ENCODE results near the gene TUBA4B.

Gene TUBA4B

DNA sequence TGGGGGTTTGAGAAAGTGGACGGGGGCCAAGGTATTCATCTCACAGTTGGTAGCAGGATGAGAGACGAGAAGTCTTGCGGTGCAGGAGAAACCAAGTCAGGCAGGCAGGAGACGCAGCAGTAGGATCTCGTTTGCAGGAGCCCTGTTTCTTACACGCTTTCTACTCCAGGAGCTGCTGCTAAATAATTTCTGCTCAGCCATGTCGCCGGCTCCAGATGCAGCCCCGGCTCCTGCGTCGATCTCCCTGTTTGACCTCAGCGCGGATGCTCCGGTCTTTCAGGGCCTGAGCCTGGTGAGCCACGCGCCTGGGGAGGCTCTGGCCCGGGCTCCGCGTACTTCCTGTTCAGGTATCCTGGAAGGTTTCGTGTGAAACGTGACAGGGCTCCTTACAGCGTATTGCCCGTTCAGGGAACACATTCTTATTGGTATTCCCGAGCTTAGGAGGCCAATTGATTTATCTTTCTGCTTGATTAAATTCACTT is 22.9 kb upstream of the TUBA4B start:
- DNase-seq = peak in 1 of 3 donors; percentile 39
- peak overlapping the region; percentile 60 to 98 (median 91) for H3K4me3 ChIP-seq (ENCODE audit: control insufficient read depth in 1 of 7, extremely low read depth in 1 of 7, insufficient read depth in 4 of 7, low read depth in 2 of 7, low read length in 6 of 7)
- ChIA-PET CTCF (interaction anchor here (0.8 to 5.2 kb wide), 12 partner anchors 9 to 66 kb away, joined by 3 to 41 read pairs (median 4); partner anchors contain the start of genes DNAJB2, GLB1L, STK16 and TUBA4A), POLR2A (interaction anchor here (1.0 to 2.0 kb wide), 6 partner anchors 11 to 65 kb away, joined by 3 to 12 read pairs (median 4); partner anchors contain the start of genes ABCB6, DNAJB2, GLB1L and STK16)
- 0% methylated on average over 21 of the region's 24 CpGs for WGBS (ENCODE audit: insufficient coverage)
- peaks cover 9 to 38% (median 35%) of the 10 kb centered on the region in 4 experiments for H3K4me1 ChIP-seq (ENCODE audit: control extremely low read depth in 1 of 4, control insufficient read depth in 4 of 4, insufficient read depth in 4 of 4, low read length in 3 of 4)
- H3K36me3 ChIP-seq (ENCODE audit: control insufficient read depth in 4 of 4, insufficient read depth in 4 of 4, low read length in 3 of 4) = peaks cover 19 to 52% (median 30%) of the 10 kb centered on the region in 4 experiments
- no peaks in the 10 kb centered on the region for H3K27me3 ChIP-seq (replicated peaks in 2 of 5; ENCODE audit: control insufficient read depth in 4 of 5, insufficient read depth in 5 of 5, low read length in 4 of 5)
- H3K9me3 ChIP-seq (ENCODE audit: control extremely low read depth in 1 of 5, control insufficient read depth in 4 of 5, insufficient read depth in 2 of 5, low read depth in 1 of 5, low read length in 4 of 5) = no peaks in the 10 kb centered on the region
- H3K27ac ChIP-seq (ENCODE audit: insufficient read depth in 1 of 2, low read depth in 1 of 2, low read length in 2 of 2, poor library complexity in 1 of 2, severe bottlenecking in 2 of 2) = peak overlapping the region; percentile 85 to 90

DNA sequence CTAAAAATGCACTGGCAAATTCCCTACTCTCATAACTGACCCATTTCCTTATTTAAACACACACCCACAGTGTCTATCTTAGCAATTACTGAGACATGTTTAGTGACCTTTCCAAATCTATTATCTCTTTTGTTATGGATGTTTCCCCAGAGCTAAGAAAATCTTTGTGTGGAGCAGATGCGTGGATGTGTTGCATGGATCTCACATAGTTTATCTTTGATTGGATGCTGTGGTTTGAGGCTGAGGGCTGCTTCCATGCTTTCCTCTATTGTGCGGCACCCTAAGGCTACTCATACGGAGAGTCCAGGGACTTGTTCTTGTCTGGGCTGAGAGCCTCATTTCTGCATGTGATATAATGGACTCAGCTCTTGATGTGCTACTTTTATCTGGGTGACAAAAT is 18.7 kb upstream of the TUBA4B start:
- ChIA-PET CTCF (interaction anchor here (0.9 to 1.8 kb wide), 3 partner anchors 10 to 26 kb away, joined by 3 to 8 read pairs (median 3); partner anchors contain the start of genes GLB1L and STK16), POLR2A (no interaction called here)
- no peak for DNase-seq
- H3K27me3 ChIP-seq (replicated peaks in 2 of 5; ENCODE audit: control insufficient read depth in 4 of 5, insufficient read depth in 5 of 5, low read length in 4 of 5) = no peaks in the 10 kb centered on the region
- H3K27ac ChIP-seq (ENCODE audit: insufficient read depth in 1 of 2, low read depth in 1 of 2, low read length in 2 of 2, poor library complexity in 1 of 2, severe bottlenecking in 2 of 2) = no peak overlapping the region
- H3K36me3 ChIP-seq (ENCODE audit: control insufficient read depth in 4 of 4, insufficient read depth in 4 of 4, low read length in 3 of 4) = peaks cover 32 to 75% (median 51%) of the 10 kb centered on the region in 4 experiments
- WGBS (ENCODE audit: insufficient coverage) = 100% methylated on average over 1 of the region's 3 CpGs
- H3K4me3 ChIP-seq (ENCODE audit: control insufficient read depth in 1 of 7, extremely low read depth in 1 of 7, insufficient read depth in 4 of 7, low read depth in 2 of 7, low read length in 6 of 7) = no peak overlapping the region
- H3K9me3 ChIP-seq (ENCODE audit: control extremely low read depth in 1 of 5, control insufficient read depth in 4 of 5, insufficient read depth in 2 of 5, low read depth in 1 of 5, low read length in 4 of 5) = no peaks in the 10 kb centered on the region
- H3K4me1 ChIP-seq (ENCODE audit: control extremely low read depth in 1 of 4, control insufficient read depth in 4 of 4, insufficient read depth in 4 of 4, low read length in 3 of 4) = peaks cover 3 to 15% (median 12%) of the 10 kb centered on the region in 4 experiments

DNA sequence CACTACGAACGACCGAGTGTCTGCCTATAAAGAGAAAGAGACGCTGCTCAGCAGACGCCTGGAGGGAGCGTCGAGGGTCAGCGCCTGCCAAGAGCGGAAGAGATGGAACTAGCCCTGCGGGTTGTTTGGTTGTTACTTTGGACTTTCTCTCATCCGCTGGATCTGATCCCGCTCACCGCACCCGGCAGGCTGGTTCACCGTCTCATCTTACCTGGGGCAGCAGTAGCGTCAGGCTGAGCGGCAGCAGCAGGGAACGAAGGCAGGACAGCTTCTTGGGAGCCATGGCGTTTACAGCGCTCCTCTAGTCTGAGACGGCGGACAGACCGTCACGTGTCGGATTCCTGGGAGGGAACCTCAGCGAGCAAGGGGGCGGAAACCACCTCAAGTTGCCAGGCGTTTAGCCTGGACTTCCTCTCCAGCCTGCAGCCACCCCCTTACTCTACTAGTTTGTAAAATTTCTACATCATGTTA is 9.7 kb upstream of the TUBA4B start:
- peaks cover 2 to 21% (median 9%) of the 10 kb centered on the region in 4 experiments for H3K36me3 ChIP-seq (ENCODE audit: control insufficient read depth in 4 of 4, insufficient read depth in 4 of 4, low read length in 3 of 4)
- H3K9me3 ChIP-seq (ENCODE audit: control extremely low read depth in 1 of 5, control insufficient read depth in 4 of 5, insufficient read depth in 2 of 5, low read depth in 1 of 5, low read length in 4 of 5) = no peaks in the 10 kb centered on the region
- POLR2A ChIA-PET = interaction anchor here (0.8 kb wide), 1 partner anchor 192 kb away, joined by 3 read pairs; no protein-coding TSS in a partner anchor
- H3K4me1 ChIP-seq (ENCODE audit: control extremely low read depth in 1 of 4, control insufficient read depth in 4 of 4, insufficient read depth in 4 of 4, low read length in 3 of 4) = peaks cover 32 to 46% (median 42%) of the 10 kb centered on the region in 4 experiments
- CTCF ChIA-PET = no interaction called here
- 60% methylated on average over 28 of the region's 28 CpGs for WGBS (ENCODE audit: insufficient coverage)
- H3K27me3 ChIP-seq (replicated peaks in 2 of 5; ENCODE audit: control insufficient read depth in 4 of 5, insufficient read depth in 5 of 5, low read length in 4 of 5) = no peaks in the 10 kb centered on the region
- DNase-seq = peak in 2 of 3 donors; percentile 59 to 66
- H3K27ac ChIP-seq (ENCODE audit: insufficient read depth in 1 of 2, low read depth in 1 of 2, low read length in 2 of 2, poor library complexity in 1 of 2, severe bottlenecking in 2 of 2) = no peak overlapping the region
- peak overlapping the region in 4 of 7 experiments; percentile 11 to 62 (median 48) for H3K4me3 ChIP-seq (ENCODE audit: control insufficient read depth in 1 of 7, extremely low read depth in 1 of 7, insufficient read depth in 4 of 7, low read depth in 2 of 7, low read length in 6 of 7)

DNA sequence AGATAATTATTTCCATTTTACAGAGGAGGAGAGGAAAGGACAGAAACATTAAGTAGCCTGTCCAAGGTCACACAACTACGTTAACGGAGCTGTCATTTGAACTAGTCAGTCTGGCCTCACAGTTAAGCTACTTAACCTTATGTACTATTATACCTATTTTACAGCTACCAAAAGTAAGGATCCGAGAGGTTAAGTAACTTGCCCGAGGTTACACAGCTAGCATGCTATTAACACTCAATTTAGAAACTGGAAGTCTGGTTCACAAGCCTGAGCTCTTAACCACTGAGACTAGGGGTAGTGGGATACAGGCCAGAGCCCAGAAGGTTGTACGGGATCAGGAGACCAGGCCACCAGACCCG is 8.3 kb upstream of the TUBA4B start:
- DNase-seq = no peak
- Histone ChIP-seq H3K27me3 (replicated peaks in 2 of 5; ENCODE audit: control insufficient read depth in 4 of 5, insufficient read depth in 5 of 5, low read length in 4 of 5) (no peaks in the 10 kb centered on the region), H3K36me3 (ENCODE audit: control insufficient read depth in 4 of 4, insufficient read depth in 4 of 4, low read length in 3 of 4) (peaks cover 0 to 9% (median 7%) of the 10 kb centered on the region in 4 experiments), H3K4me1 (ENCODE audit: control extremely low read depth in 1 of 4, control insufficient read depth in 4 of 4, insufficient read depth in 4 of 4, low read length in 3 of 4) (peaks cover 43 to 61% (median 56%) of the 10 kb centered on the region in 4 experiments), H3K4me3 (ENCODE audit: control insufficient read depth in 1 of 7, extremely low read depth in 1 of 7, insufficient read depth in 4 of 7, low read depth in 2 of 7, low read length in 6 of 7) (peak overlapping the region; percentile 50 to 96 (median 91)), H3K27ac (ENCODE audit: insufficient read depth in 1 of 2, low read depth in 1 of 2, low read length in 2 of 2, poor library complexity in 1 of 2, severe bottlenecking in 2 of 2) (peak overlapping the region; percentile 80 to 94), H3K9me3 (ENCODE audit: control extremely low read depth in 1 of 5, control insufficient read depth in 4 of 5, insufficient read depth in 2 of 5, low read depth in 1 of 5, low read length in 4 of 5) (no peaks in the 10 kb centered on the region)
- ChIA-PET POLR2A (interaction anchor here (0.6 to 2.1 kb wide), 5 partner anchors 9 to 69 kb away, joined by 3 to 12 read pairs (median 4); partner anchors contain the start of genes ABCB6, ANKZF1, ATG9A and CNPPD1), CTCF (interaction anchor here (0.8 to 2.6 kb wide), 15 partner anchors 9 to 85 kb away, joined by 3 to 24 read pairs (median 5); partner anchors contain the start of genes ANKZF1, ATG9A, CNPPD1 and DNAJB2)
- WGBS (ENCODE audit: insufficient coverage) = 67% methylated on average over 3 of the region's 6 CpGs

DNA sequence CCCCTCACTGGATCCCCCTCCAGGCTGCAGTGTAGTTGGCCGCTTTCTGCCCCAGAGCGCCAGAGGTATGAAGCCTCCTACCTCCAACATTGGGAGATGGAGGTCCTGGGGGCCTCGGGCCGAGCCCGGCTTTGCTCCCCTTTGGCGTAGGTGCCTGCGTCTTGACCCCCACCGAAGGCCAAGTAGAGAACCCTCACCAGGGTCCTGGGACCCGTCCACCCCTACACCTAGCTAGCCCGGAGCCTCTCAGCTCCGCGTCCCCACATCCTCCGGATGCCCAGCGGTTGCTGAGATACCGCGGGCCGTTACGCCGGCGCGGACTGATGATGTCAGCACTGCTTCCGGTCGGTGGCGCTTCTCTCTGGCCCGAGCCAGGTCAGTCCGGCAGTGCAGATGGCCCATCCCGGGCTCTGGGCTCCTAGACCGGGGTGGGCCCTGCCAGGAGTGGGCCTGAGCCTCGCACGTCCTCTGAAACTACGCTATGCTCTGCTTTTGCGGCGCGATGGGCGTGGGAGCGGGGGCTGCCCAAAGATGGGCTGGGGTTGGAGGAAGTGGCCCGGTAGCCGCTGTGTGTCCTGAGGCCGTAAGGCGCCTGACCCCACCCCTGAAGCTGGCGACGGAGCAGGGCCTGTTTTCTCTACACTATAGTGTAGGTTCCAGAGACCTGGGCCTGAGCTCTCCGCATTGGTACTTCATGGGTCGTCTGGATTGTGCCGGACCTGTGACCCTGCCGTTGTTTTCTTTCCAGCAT is 7.7 kb upstream of the TUBA4B start, which contains the start of the genes GLB1L and STK16:
Gene GLB1L (minus strand): TSS at position 297 of the 751 bp plus-strand sequence. CDS start 1,871 bp downstream, outside the sequence.
Gene STK16 (plus strand): TSS at position 332 of the 751 bp plus-strand sequence. CDS start 521 bp downstream, outside the sequence.
- peaks cover 48 to 66% (median 62%) of the 10 kb centered on the region in 4 experiments for H3K4me1 ChIP-seq (ENCODE audit: control extremely low read depth in 1 of 4, control insufficient read depth in 4 of 4, insufficient read depth in 4 of 4, low read length in 3 of 4)
- POLR2A ChIA-PET = interaction anchor here (0.6 to 2.1 kb wide), 6 partner anchors 8 to 69 kb away, joined by 3 to 12 read pairs (median 4); partner anchors contain the start of genes ABCB6, ANKZF1, ATG9A and CNPPD1
- 1% methylated on average over 46 of the region's 46 CpGs for WGBS (ENCODE audit: insufficient coverage)

DNA sequence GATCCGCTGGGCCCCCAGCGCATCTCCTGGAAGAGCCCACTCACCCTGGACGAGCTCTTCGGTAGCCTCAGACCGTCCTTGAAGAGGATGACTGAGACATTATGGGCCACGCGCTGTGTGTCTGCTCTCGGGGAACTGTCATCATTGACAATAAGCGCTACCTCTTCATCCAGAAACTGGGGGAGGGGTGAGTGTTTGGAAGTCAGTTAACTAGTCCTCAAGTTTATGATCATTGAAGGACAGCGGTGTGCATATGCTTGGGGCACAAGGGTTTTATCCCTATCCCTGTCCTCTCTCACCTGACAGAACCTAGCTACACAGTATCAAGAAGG is 7.2 kb upstream of the TUBA4B start:
- peaks cover 0 to 14% (median 11%) of the 10 kb centered on the region in 4 experiments for H3K36me3 ChIP-seq (ENCODE audit: control insufficient read depth in 4 of 4, insufficient read depth in 4 of 4, low read length in 3 of 4)
- peak overlapping the region; percentile 50 to 96 (median 91) for H3K4me3 ChIP-seq (ENCODE audit: control insufficient read depth in 1 of 7, extremely low read depth in 1 of 7, insufficient read depth in 4 of 7, low read depth in 2 of 7, low read length in 6 of 7)
- WGBS (ENCODE audit: insufficient coverage) = 10% methylated on average over 7 of the region's 10 CpGs
- no peak for DNase-seq
- H3K27me3 ChIP-seq (replicated peaks in 2 of 5; ENCODE audit: control insufficient read depth in 4 of 5, insufficient read depth in 5 of 5, low read length in 4 of 5) = no peaks in the 10 kb centered on the region
- H3K27ac ChIP-seq (ENCODE audit: insufficient read depth in 1 of 2, low read depth in 1 of 2, low read length in 2 of 2, poor library complexity in 1 of 2, severe bottlenecking in 2 of 2) = peak overlapping the region; percentile 80 to 94
- peaks cover 48 to 70% (median 66%) of the 10 kb centered on the region in 4 experiments for H3K4me1 ChIP-seq (ENCODE audit: control extremely low read depth in 1 of 4, control insufficient read depth in 4 of 4, insufficient read depth in 4 of 4, low read length in 3 of 4)
- no peaks in the 10 kb centered on the region for H3K9me3 ChIP-seq (ENCODE audit: control extremely low read depth in 1 of 5, control insufficient read depth in 4 of 5, insufficient read depth in 2 of 5, low read depth in 1 of 5, low read length in 4 of 5)
- POLR2A ChIA-PET = interaction anchor here (0.9 to 1.9 kb wide), 4 partner anchors 16 to 70 kb away, joined by 3 to 12 read pairs (median 4); partner anchors contain the start of genes ANKZF1, ATG9A and CNPPD1
- CTCF ChIA-PET = interaction anchor here (0.8 to 2.6 kb wide), 8 partner anchors 9 to 87 kb away, joined by 3 to 24 read pairs (median 9); partner anchors contain the start of genes ANKZF1, ATG9A, DNAJB2 and TUBA4A

More for the DNA sequence above, 7.7 kb upstream of the TUBA4B start, which contains the start of the genes GLB1L and STK16:
- Histone ChIP-seq H3K4me3 (ENCODE audit: control insufficient read depth in 1 of 7, extremely low read depth in 1 of 7, insufficient read depth in 4 of 7, low read depth in 2 of 7, low read length in 6 of 7) (peak within 1 kb of the TSS; percentile 50 to 96 (median 91)), H3K9me3 (ENCODE audit: control extremely low read depth in 1 of 5, control insufficient read depth in 4 of 5, insufficient read depth in 2 of 5, low read depth in 1 of 5, low read length in 4 of 5) (no peaks in the 10 kb centered on the region), H3K36me3 (ENCODE audit: control insufficient read depth in 4 of 4, insufficient read depth in 4 of 4, low read length in 3 of 4) (peaks cover 0 to 9% (median 7%) of the 10 kb centered on the region in 4 experiments), H3K27me3 (replicated peaks in 2 of 5; ENCODE audit: control insufficient read depth in 4 of 5, insufficient read depth in 5 of 5, low read length in 4 of 5) (no peaks in the 10 kb centered on the region), H3K27ac (ENCODE audit: insufficient read depth in 1 of 2, low read depth in 1 of 2, low read length in 2 of 2, poor library complexity in 1 of 2, severe bottlenecking in 2 of 2) (peak within 1 kb of the TSS; percentile 80 to 94)
- peak; percentile 90 to 93 (median 93) for DNase-seq
- CTCF ChIA-PET = interaction anchor here (0.8 to 2.6 kb wide), 16 partner anchors 9 to 86 kb away, joined by 3 to 24 read pairs (median 5); partner anchors contain the start of genes ANKZF1, ATG9A, CNPPD1 and DNAJB2
